Osteoblast (primary cell): ENCODE data around the gene STAP2. TPM values are rescaled to one million over a fixed set of nuclear protein-coding genes. Genes with fewer than 3 reads are reported as not detected.
A peak's percentile ranks its signal among the peaks of the same experiment; 100 is the strongest.

Experiments
- DNase-seq: peaks from one replicate; pipeline ENCODE4 v3.0.0; 2011; ENCODE audit warnings: low spot score, mixed read lengths; ENCODE audit not compliant: insufficient read length; ENCODE audit errors: missing footprints
- H2AFZ ChIP-seq: 2 replicates; pipeline ENCODE4 v1.6.0; 2011; ENCODE audit warnings: mild to moderate bottlenecking, low read length
- H3K27ac ChIP-seq: 2 replicates; pipeline ENCODE4 v1.5.1; 2011; ENCODE audit warnings: mild to moderate bottlenecking, low read depth, low read length, moderate library complexity
- H3K27me3 ChIP-seq: 2 replicates; pipeline ENCODE4 v1.6.0; 2012; ENCODE audit warnings: mild to moderate bottlenecking, control low read depth, inconsistent platforms, low read length, moderate library complexity; ENCODE audit not compliant: insufficient read depth
- H3K36me3 ChIP-seq: 2 replicates; pipeline ENCODE4 v1.5.1; 2011; ENCODE audit warnings: mild to moderate bottlenecking, low read length, control low read depth, moderate library complexity; ENCODE audit not compliant: insufficient read depth
- H3K4me1 ChIP-seq: 2 replicates; pipeline ENCODE4 v1.5.1; 2011; ENCODE audit warnings: mild to moderate bottlenecking, low read length, control low read depth, moderate library complexity; ENCODE audit not compliant: insufficient read depth
- H3K4me2 ChIP-seq: 2 replicates; pipeline ENCODE4 v1.6.0; 2011; ENCODE audit warnings: mild to moderate bottlenecking, low read length; ENCODE audit not compliant: insufficient read depth
- H3K4me3 ChIP-seq: fragments of 200-600 bp; sonication (generic); 3 replicates; pipeline ENCODE4 v1.5.1; 2012; ENCODE audit warnings: mild to moderate bottlenecking, low read length, inconsistent platforms; ENCODE audit not compliant: insufficient read depth
- H3K79me2 ChIP-seq: 2 replicates; pipeline ENCODE4 v1.6.0; 2012; ENCODE audit warnings: mild to moderate bottlenecking, low read length, control low read depth, inconsistent platforms; ENCODE audit not compliant: insufficient read depth
- H3K9me3 ChIP-seq: 2 replicates; pipeline ENCODE4 v1.5.1; 2011; ENCODE audit warnings: low read depth, low read length, control low read depth
- H4K20me1 ChIP-seq: 2 replicates; pipeline ENCODE4 v1.6.0; 2012; ENCODE audit warnings: mild to moderate bottlenecking, low read length, control low read depth; ENCODE audit not compliant: insufficient read depth
- total RNA-seq: library from RNA; depleted of rRNA; stranded (reverse); fragments of >200 nt; gene quantifications from 2 replicates; pipeline ENCODE4 v1.2.3, GENCODE V29; 2012
- TF ChIP-seq, protein P1 (sequence below): IDR thresholded peaks from 2 replicates; pipeline ENCODE4 v1.5.1; 2011; ENCODE audit warnings: mild to moderate bottlenecking, low read depth, low read length, moderate library complexity; ENCODE audit errors: extremely low read depth

STAP2 gene
- total RNA-seq, 1 donor = 2.5 TPM

DNA sequence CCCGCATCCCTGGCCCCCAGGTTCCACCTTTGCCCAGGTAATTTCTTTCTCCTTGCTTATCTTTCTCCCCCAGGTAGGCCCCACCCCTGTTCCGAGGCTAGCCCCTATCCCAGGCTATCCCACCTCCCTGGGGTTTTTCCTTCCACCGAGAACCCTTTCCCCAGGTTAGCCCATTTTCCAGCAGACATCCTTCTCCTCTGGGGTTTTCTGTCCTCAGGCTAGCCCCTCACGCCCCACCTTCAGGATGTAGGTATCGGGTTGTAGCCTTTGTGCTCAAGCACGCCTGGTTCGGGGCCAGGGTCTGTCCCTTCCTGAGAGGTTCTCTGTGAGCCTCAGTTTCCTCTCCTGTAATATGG, 33.4 kb downstream of the STAP2 start:
- TF ChIP-seq, protein P1, sequence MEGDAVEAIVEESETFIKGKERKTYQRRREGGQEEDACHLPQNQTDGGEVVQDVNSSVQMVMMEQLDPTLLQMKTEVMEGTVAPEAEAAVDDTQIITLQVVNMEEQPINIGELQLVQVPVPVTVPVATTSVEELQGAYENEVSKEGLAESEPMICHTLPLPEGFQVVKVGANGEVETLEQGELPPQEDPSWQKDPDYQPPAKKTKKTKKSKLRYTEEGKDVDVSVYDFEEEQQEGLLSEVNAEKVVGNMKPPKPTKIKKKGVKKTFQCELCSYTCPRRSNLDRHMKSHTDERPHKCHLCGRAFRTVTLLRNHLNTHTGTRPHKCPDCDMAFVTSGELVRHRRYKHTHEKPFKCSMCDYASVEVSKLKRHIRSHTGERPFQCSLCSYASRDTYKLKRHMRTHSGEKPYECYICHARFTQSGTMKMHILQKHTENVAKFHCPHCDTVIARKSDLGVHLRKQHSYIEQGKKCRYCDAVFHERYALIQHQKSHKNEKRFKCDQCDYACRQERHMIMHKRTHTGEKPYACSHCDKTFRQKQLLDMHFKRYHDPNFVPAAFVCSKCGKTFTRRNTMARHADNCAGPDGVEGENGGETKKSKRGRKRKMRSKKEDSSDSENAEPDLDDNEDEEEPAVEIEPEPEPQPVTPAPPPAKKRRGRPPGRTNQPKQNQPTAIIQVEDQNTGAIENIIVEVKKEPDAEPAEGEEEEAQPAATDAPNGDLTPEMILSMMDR = no peak
- DNase-seq = no peak
- H3K36me3 ChIP-seq = no peaks in the 10 kb centered on the region
- H3K4me1 ChIP-seq = no peaks in the 10 kb centered on the region
- H3K4me3 ChIP-seq = no peak overlapping the region
- no peaks in the 10 kb centered on the region for H3K9me3 ChIP-seq
- no peaks in the 10 kb centered on the region for H4K20me1 ChIP-seq
- no peaks in the 10 kb centered on the region for H3K79me2 ChIP-seq
- no peaks in the 10 kb centered on the region for H3K27me3 ChIP-seq
- H3K27ac ChIP-seq = no peak overlapping the region
- H2AFZ ChIP-seq = no peak overlapping the region
- no peak overlapping the region for H3K4me2 ChIP-seq

- H3K4me3 ChIP-seq = no peak within 1 kb of the TSS
- H3K36me3 ChIP-seq = no peaks in the 10 kb centered on the region
- DNase-seq = peak; percentile 99
- no peaks in the 10 kb centered on the region for H3K79me2 ChIP-seq
- no peak within 1 kb of the TSS for H3K27ac ChIP-seq
- no peaks in the 10 kb centered on the region for H3K27me3 ChIP-seq
- H3K4me2 ChIP-seq = no peak within 1 kb of the TSS
- no peaks in the 10 kb centered on the region for H4K20me1 ChIP-seq
- no peaks in the 10 kb centered on the region for H3K9me3 ChIP-seq
- no peak within 1 kb of the TSS for H2AFZ ChIP-seq
- TF ChIP-seq, protein P1 = no peak
- no peaks in the 10 kb centered on the region for H3K4me1 ChIP-seq
Observed at GRCh38 chr19:4304538-4305256, 33.9 kb downstream of the STAP2 start, which contains the start of gene FSD1. FSD1 (plus strand) TSS chr19:4304598; CDS start chr19:4304747, 149 bp downstream.

DNA sequence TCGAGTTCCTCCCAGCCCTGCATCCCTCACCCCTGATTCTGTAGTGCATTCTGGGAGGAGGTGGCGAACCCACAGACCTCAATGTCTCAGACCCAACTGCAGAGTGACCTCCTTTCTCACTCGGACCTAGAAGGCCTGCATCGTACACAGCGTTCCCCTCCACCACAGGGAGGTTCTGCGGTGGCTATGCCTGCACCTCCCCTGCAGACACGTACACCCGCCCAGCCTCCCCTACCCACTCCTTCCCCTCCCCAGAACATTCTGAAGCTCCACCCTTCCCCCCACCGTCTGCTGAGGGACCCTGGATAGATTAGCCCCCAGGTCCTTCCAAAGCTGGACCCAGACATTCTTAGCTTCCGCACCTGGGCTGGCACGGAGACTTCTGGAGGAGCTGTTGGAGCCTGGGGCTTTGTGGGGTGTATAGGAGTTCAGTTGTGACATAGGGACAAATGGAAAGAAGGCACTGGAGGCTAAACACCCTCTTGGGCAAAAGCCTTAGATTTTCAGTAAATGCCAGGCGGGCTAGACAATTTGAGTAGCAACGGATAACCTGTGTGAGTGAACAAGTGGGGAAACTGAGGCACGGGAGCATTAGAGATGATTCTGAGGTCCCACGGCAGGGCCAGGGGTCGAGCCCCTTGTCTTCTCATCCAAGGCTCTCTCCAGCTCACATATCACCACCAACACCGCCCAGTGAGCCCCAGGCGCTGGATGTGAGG, 34.6 kb downstream of the STAP2 start:
- H3K9me3 ChIP-seq = no peaks in the 10 kb centered on the region
- no peaks in the 10 kb centered on the region for H3K27me3 ChIP-seq
- no peaks in the 10 kb centered on the region for H4K20me1 ChIP-seq
- no peak for DNase-seq
- H3K4me2 ChIP-seq = no peak overlapping the region
- TF ChIP-seq, protein P1 = no peak
- no peaks in the 10 kb centered on the region for H3K36me3 ChIP-seq
- H3K79me2 ChIP-seq = no peaks in the 10 kb centered on the region
- no peak overlapping the region for H2AFZ ChIP-seq
- no peaks in the 10 kb centered on the region for H3K4me1 ChIP-seq
- H3K4me3 ChIP-seq = no peak overlapping the region
- no peak overlapping the region for H3K27ac ChIP-seq

- no peak for DNase-seq
- TF ChIP-seq, protein P1 = no peak
- Histone ChIP-seq H3K27me3 (no peaks in the 10 kb centered on the region), H3K4me3 (no peak within 1 kb of the TSS), H3K36me3 (no peaks in the 10 kb centered on the region), H3K9me3 (no peaks in the 10 kb centered on the region), H3K4me1 (no peaks in the 10 kb centered on the region), H3K79me2 (no peaks in the 10 kb centered on the region), H3K4me2 (no peak within 1 kb of the TSS), H3K27ac (no peak within 1 kb of the TSS), H2AFZ (no peak within 1 kb of the TSS), H4K20me1 (no peaks in the 10 kb centered on the region)
Observed at GRCh38 chr19:4302243-4302640, 36.4 kb downstream of the STAP2 start, which contains the start of gene TMIGD2. TMIGD2 (minus strand) TSS chr19:4302389; CDS start chr19:4302385, 4 bp downstream.
